ENCODE results near the gene SIGMAR1. TPM values are rescaled to one million over a fixed set of nuclear protein-coding genes. Genes with fewer than 3 reads are reported as not detected.

Gene SIGMAR1
- total and polyA plus RNA-seq, 2 of the 8 experiments (the other 6 are each of a cell fraction or from before 2014, with no cell fraction given) = 84.2 to 134 TPM

DNA sequence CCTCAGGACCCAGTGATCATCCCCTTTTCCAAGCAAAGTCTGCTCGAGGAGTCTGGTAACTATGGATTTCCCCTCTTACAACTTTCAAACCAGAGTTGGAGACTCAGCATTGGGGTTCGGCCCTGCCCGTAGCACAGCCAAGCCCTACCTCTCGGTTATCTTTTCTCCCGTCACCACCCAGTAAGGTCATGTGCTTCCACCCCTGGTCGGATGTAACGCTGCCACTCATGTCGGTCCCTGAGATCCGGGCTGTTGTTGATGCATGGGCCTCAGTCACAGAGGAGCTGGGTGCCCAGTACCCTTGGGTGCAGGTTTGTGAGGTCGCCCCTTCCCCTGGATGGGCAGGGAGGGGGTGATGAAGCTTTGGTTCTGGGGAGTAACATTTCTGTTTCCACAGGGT lies 10.1 kb upstream of the SIGMAR1 start:
- DNase-seq (ENCODE audit: low read depth in 1 of 2, low spot score in 2 of 2) (no peak), FAIRE-seq (no peak)
- H4K8ac ChIP-seq (ENCODE audit: extremely low read depth, insufficient read depth, low read length) = no peak overlapping the region
- ChIA-PET POLR2A (ENCODE audit: partially characterized antibody) (interaction anchor here (1.1 to 12.8 kb wide), 4 partner anchors 9 to 432 kb away, joined by 3 to 127 read pairs (median 52); partner anchors contain the start of genes ARID3C, CCL27, FANCG and SIGMAR1), CTCF (ENCODE audit: partially characterized antibody) (interaction anchor here (1.5 to 17.4 kb wide), 6 partner anchors 10 to 55 kb away, joined by 4 to 277 read pairs (median 6); partner anchors contain the start of genes CCL27, IL11RA and SIGMAR1)
- no peak overlapping the region for H4K5ac ChIP-seq (ENCODE audit: insufficient read length, low read depth, low read length)
- H2BK120ac ChIP-seq (replicated peaks; ENCODE audit: low read depth, low read length) = no peak overlapping the region
- H3K9me3 ChIP-seq (ENCODE audit: insufficient read depth in 2 of 2, low read depth in 1 of 2, low read length in 1 of 2) = no peaks in the 10 kb centered on the region
- H2BK12ac ChIP-seq (ENCODE audit: low read depth, low read length) = no peak overlapping the region
- H3K18ac ChIP-seq (ENCODE audit: extremely low read depth, low read length) = no peak overlapping the region
- no peak overlapping the region for H2AK5ac ChIP-seq (ENCODE audit: low read depth, low read length)
- TF ChIP-seq SP2 (IDR thresholded peaks at IDR 0.05; ENCODE audit: low read length) (no peak), CREB1 (IDR thresholded peaks at IDR 0.05) (no peak), RBBP5 (IDR thresholded peaks at IDR 0.05; ENCODE audit: borderline replicate concordance, low read depth, low read length) (no peak), CTBP2 (IDR thresholded peaks at IDR 0.05; ENCODE audit: borderline replicate concordance, insufficient read depth, insufficient read length, low read length) (no peak), SP4 (IDR thresholded peaks at IDR 0.05; ENCODE audit: low read length) (no peak), BACH1 (IDR thresholded peaks at IDR 0.05; ENCODE audit: low read length) (no peak), CBX5 (IDR thresholded peaks at IDR 0.05; ENCODE audit: low read depth, low read length) (no peak), KDM1A (IDR thresholded peaks at IDR 0.05; ENCODE audit: borderline replicate concordance, low read length) (no peak), CBX8 (IDR thresholded peaks at IDR 0.05; ENCODE audit: borderline replicate concordance, low read depth, low read length) (no peak), PHF8 (conservative IDR thresholded peaks at IDR 0.05; ENCODE audit: low read depth, low read length) (no peak)
- H3K23ac ChIP-seq (ENCODE audit: insufficient read length) = no peak overlapping the region
- WGBS, 2 experiments (ENCODE audit: extremely low coverage in 1 of 2, insufficient coverage in 1 of 2, insufficient read length in 1 of 2, insufficient replicate concordance in 2 of 2, low coverage in 1 of 2, low lambda C conversion rate in 2 of 2, missing lambda C conversion rate in 1 of 2) = 83% methylated on average over 10 of the region's 10 CpGs; no CpG with 5 or more reads in 1 of the 2 experiments
- no peak overlapping the region for H2AFZ ChIP-seq (ENCODE audit: low read length)
- H3K79me1 ChIP-seq (ENCODE audit: low read depth, low read length) = peaks cover 6% of the 10 kb centered on the region; the same call in 1 of the 2 replicates
- peaks cover 2 to 12% of the 10 kb centered on the region in 2 experiments for H4K20me1 ChIP-seq (replicated peaks in 1 of 2; ENCODE audit: control insufficient read depth in 1 of 2, insufficient read depth in 2 of 2, low read length in 2 of 2)
- no peak overlapping the region for H3K27ac ChIP-seq (ENCODE audit: low read depth, low read length)
- peaks cover 3 to 23% (median 8%) of the 10 kb centered on the region in 4 experiments; a peak in 7 of 8 replicates for H3K36me3 ChIP-seq (ENCODE audit: control insufficient read depth in 2 of 4, insufficient read depth in 4 of 4, low read length in 3 of 4)
- peaks cover 3 to 28% (median 11%) of the 10 kb centered on the region in 4 experiments for H3K4me1 ChIP-seq (replicated peaks in 1 of 4; ENCODE audit: control insufficient read depth in 3 of 4, insufficient read depth in 4 of 4, low read length in 3 of 4)
- peaks cover 14% of the 10 kb centered on the region for H3K23me2 ChIP-seq (ENCODE audit: low read depth, low read length)
- no peak overlapping the region for H3K14ac ChIP-seq (ENCODE audit: insufficient read length)
- no peak overlapping the region for H2BK20ac ChIP-seq (ENCODE audit: low read length)
- H3K79me2 ChIP-seq (ENCODE audit: control insufficient read depth in 1 of 2, insufficient read depth in 2 of 2, low read length in 2 of 2) = peaks cover 0 to 12% of the 10 kb centered on the region in 2 experiments; a peak in 1 of 4 replicates
- no peak overlapping the region for H2BK15ac ChIP-seq (ENCODE audit: low read length)
- H3K27me3 ChIP-seq (replicated peaks in 1 of 4; ENCODE audit: control insufficient read depth in 3 of 4, extremely low read depth in 1 of 4, insufficient read depth in 3 of 4, low read length in 3 of 4) = no peaks in the 10 kb centered on the region; a peak in 1 of 7 replicates
- H3K56ac ChIP-seq (replicated peaks; ENCODE audit: insufficient read length, low read depth, low read length) = no peak overlapping the region
- H3K9ac ChIP-seq (replicated peaks in 1 of 4; ENCODE audit: extremely low read depth in 1 of 4, low read depth in 3 of 4, low read length in 3 of 4) = peak overlapping the region in 3 of 4 experiments; percentile 6 to 62 (median 58); a peak in 1 of 7 replicates
- no peak overlapping the region for H4K91ac ChIP-seq (replicated peaks; ENCODE audit: insufficient read length, low read length)
- H3K4me2 ChIP-seq (ENCODE audit: insufficient read depth in 1 of 2, low read depth in 2 of 2, low read length in 2 of 2) = peak overlapping the region; percentile 89 to 97
- H3K4ac ChIP-seq (replicated peaks; ENCODE audit: insufficient read length, low read depth, low read length) = no peak overlapping the region
- H2BK5ac ChIP-seq (ENCODE audit: low read depth, low read length) = no peak overlapping the region
- peak overlapping the region; percentile 69 to 92 (median 80) for H3K4me3 ChIP-seq (ENCODE audit: extremely low read depth in 1 of 4, insufficient read depth in 2 of 4, low read depth in 3 of 4, low read length in 4 of 4)
